ENCODE results near the gene SAMD11.
"Not testable (repeated sequence)": the region's sequence is repeated elsewhere in the genome, so short reads cannot be mapped to it uniquely, and the experiment has no call there.

GRCh38 chr1:889774-890173 is 33.9 kb upstream of the SAMD11 start:
- not testable (repeated sequence) for TF ChIP-seq CTCF, POLR2A (IDR thresholded peaks at IDR 0.05)
